Small intestine (tissue), 7 donors: ENCODE measurements around the gene C10orf95. TPM values are rescaled to one million over a fixed set of nuclear protein-coding genes. Genes with fewer than 3 reads are reported as not detected.

Experiments used
- DNase-seq, 2 donors: peaks; one replicate each; pipeline versions ENCODE4 v3.0.0 to v3.0.0-alpha.2; 2013
- FAIRE-seq: peaks from 2 replicates; lab custom pipeline; 2012; peaks lifted over from hg19 to GRCh38; lab: Jason Lieb, UNC
- H3K27ac ChIP-seq, 3 donors: one replicate each; pipeline ENCODE4 v1.5.1; 2013; ENCODE audit warnings: low read length in 2 of 3, mild to moderate bottlenecking in 2 of 3, control low read depth in 1 of 3, inconsistent platforms in 1 of 3, low read depth in 1 of 3, moderate library complexity in 1 of 3
- H3K27me3 ChIP-seq, 3 donors: one replicate each; pipeline ENCODE4 v1.6.1; 2013; ENCODE audit warnings: low read length in 3 of 3, inconsistent platforms in 1 of 3; ENCODE audit not compliant: control insufficient read depth in 3 of 3, insufficient read depth in 3 of 3
- H3K36me3 ChIP-seq, 3 donors: one replicate each; pipeline ENCODE4 v1.6.1; 2013; ENCODE audit warnings: low read length in 3 of 3, inconsistent platforms in 1 of 3, low read depth in 1 of 3, mild to moderate bottlenecking in 1 of 3, moderate library complexity in 1 of 3; ENCODE audit not compliant: control insufficient read depth in 3 of 3, insufficient read depth in 2 of 3
- H3K4me1 ChIP-seq, 3 donors: one replicate each; pipeline ENCODE4 v1.6.1; 2013; ENCODE audit warnings: low read length in 2 of 3, inconsistent platforms in 1 of 3, low read depth in 1 of 3, mild to moderate bottlenecking in 1 of 3, moderate library complexity in 1 of 3; ENCODE audit not compliant: control insufficient read depth in 3 of 3, insufficient read depth in 2 of 3
- H3K4me3 ChIP-seq, 3 donors: one replicate each; pipeline ENCODE4 v1.5.1; 2013; ENCODE audit warnings: low read length in 3 of 3, control low read depth in 1 of 3, inconsistent platforms in 1 of 3, low read depth in 1 of 3, mild to moderate bottlenecking in 1 of 3, moderate library complexity in 1 of 3
- H3K9me3 ChIP-seq, 2 donors: one replicate each; pipeline ENCODE4 v1.6.1; 2013; ENCODE audit warnings: low read depth in 1 of 2, low read length in 1 of 2; ENCODE audit not compliant: control insufficient read depth in 2 of 2, insufficient read depth in 1 of 2
- WGBS, 3 donors: extraction: QIAGEN DNeasy Blood & Tissue Kit; methylation state at CpG; one replicate each; pipeline ENCODE4 v1.1.7; 2013; 5-methylcytosine and 5-hydroxymethylcytosine counted together
- polyA plus RNA-seq, 4 donors: library from polyadenylated mRNA; stranded (reverse) in 3 of 4; unstranded in 1 of 4; fragments of 200-250 nt in 3 of 4; fragments of 120-200 nt in 1 of 4; gene quantifications; one replicate each; pipeline versions ENCODE4 v1.2.1 to v1.2.3, GENCODE V29; 2013
- donor health status: healthy with polysubstance abuse.
- donor health status: control.
- donor health status: control.
- donor health status: Bipolar disorder and iron deficiency.
- donor health status: healthy.

C10orf95 gene
- polyA plus RNA-seq, 4 donors: 0.61 to 3.8 TPM; not detected in 2

- Histone ChIP-seq H3K9me3 (no peaks in the 10 kb centered on the region), H3K36me3 (peaks cover 0 to 49% (median 4%) of the 10 kb centered on the region in 3 donors), H3K4me3 (no peak overlapping the region), H3K4me1 (peaks cover 0 to 23% (median 0%) of the 10 kb centered on the region in 3 donors), H3K27me3 (no peaks in the 10 kb centered on the region), H3K27ac (no peak overlapping the region)
- DNase-seq (no peak), FAIRE-seq (no peak)
- 90 to 93% (median 90%) methylated on average over 7 of the region's 7 CpGs for WGBS, 3 donors
These were observed 24.5 kb downstream of the C10orf95 start for GRCh38 chr10:102426803-102427287.

- Histone ChIP-seq H3K4me3 (no peak overlapping the region), H3K4me1 (peaks cover 0 to 18% (median 0%) of the 10 kb centered on the region in 3 donors), H3K27me3 (no peaks in the 10 kb centered on the region), H3K36me3 (peaks cover 0 to 49% (median 4%) of the 10 kb centered on the region in 3 donors), H3K9me3 (no peaks in the 10 kb centered on the region), H3K27ac (no peak overlapping the region)
- FAIRE-seq (no peak), DNase-seq (no peak)
- WGBS, 3 donors: 86 to 100% (median 100%) methylated on average over 1 of the region's 1 CpG
These were observed 25.9 kb downstream of the C10orf95 start for GRCh38 chr10:102425444-102425843.

GRCh38 chr10:102424916-102425315 lies 26.4 kb downstream of the C10orf95 start:
- no peaks in the 10 kb centered on the region for H3K27me3 ChIP-seq
- peaks cover 0 to 49% (median 4%) of the 10 kb centered on the region in 3 donors for H3K36me3 ChIP-seq
- H3K4me3 ChIP-seq: no peak overlapping the region
- no peak overlapping the region for H3K27ac ChIP-seq
- FAIRE-seq: no peak
- WGBS, 3 donors: 88 to 95% (median 89%) methylated on average over 6 of the region's 6 CpGs
- no peaks in the 10 kb centered on the region for H3K9me3 ChIP-seq
- no peak for DNase-seq
- peaks cover 3 to 22% (median 4%) of the 10 kb centered on the region in 3 donors for H3K4me1 ChIP-seq

GRCh38 chr10:102424145-102424544 lies 27.2 kb downstream of the C10orf95 start:
- Histone ChIP-seq H3K27me3 (peaks cover 0 to 2% (median 0%) of the 10 kb centered on the region in 3 donors), H3K4me3 (no peak overlapping the region), H3K4me1 (peaks cover 4 to 29% (median 5%) of the 10 kb centered on the region in 3 donors), H3K36me3 (peaks cover 0 to 44% (median 4%) of the 10 kb centered on the region in 3 donors), H3K9me3 (no peaks in the 10 kb centered on the region), H3K27ac (no peak overlapping the region)
- FAIRE-seq (no peak), DNase-seq (no peak)
- WGBS, 3 donors: 83 to 92% (median 89%) methylated on average over 9 of the region's 9 CpGs

- H3K4me1 ChIP-seq: peaks cover 4 to 35% (median 5%) of the 10 kb centered on the region in 3 donors
- DNase-seq (no peak), FAIRE-seq (no peak)
- H3K27me3 ChIP-seq: peaks cover 0 to 7% (median 0%) of the 10 kb centered on the region in 3 donors
- no peaks in the 10 kb centered on the region for H3K9me3 ChIP-seq
- WGBS, 3 donors: 91 to 96% (median 93%) methylated on average over 13 of the region's 13 CpGs
- H3K27ac ChIP-seq: no peak overlapping the region
- H3K4me3 ChIP-seq: peak overlapping the region in 2 of 3 donors; percentile 81 to 82
- peaks cover 0 to 43% (median 4%) of the 10 kb centered on the region in 3 donors for H3K36me3 ChIP-seq
These were observed 27.9 kb downstream of the C10orf95 start for GRCh38 chr10:102423372-102423968.

GRCh38 chr10:102422545-102423129 lies 28.7 kb downstream of the C10orf95 start:
- Histone ChIP-seq H3K4me1 (peaks cover 4 to 43% (median 5%) of the 10 kb centered on the region in 3 donors), H3K27ac (peak overlapping the region; percentile 83 to 92 (median 88)), H3K36me3 (peaks cover 0 to 38% (median 4%) of the 10 kb centered on the region in 3 donors), H3K9me3 (no peaks in the 10 kb centered on the region), H3K4me3 (peak overlapping the region; percentile 75 to 82 (median 81)), H3K27me3 (peaks cover 0 to 11% (median 2%) of the 10 kb centered on the region in 3 donors)
- 2 to 9% (median 9%) methylated on average over 25 to 28 of the region's 28 CpGs for WGBS, 3 donors
- FAIRE-seq (no peak), DNase-seq (peak; percentile 88 to 92)

- WGBS, 3 donors: 1% methylated on average over 50 to 62 of the region's 62 CpGs
- Histone ChIP-seq H3K36me3 (peaks cover 0 to 38% (median 4%) of the 10 kb centered on the region in 3 donors), H3K4me1 (peaks cover 4 to 50% (median 5%) of the 10 kb centered on the region in 3 donors), H3K27me3 (peaks cover 0 to 11% (median 2%) of the 10 kb centered on the region in 3 donors), H3K27ac (peak overlapping the region; percentile 83 to 92 (median 88)), H3K9me3 (no peaks in the 10 kb centered on the region), H3K4me3 (peak overlapping the region; percentile 75 to 82 (median 81))
- no peak for FAIRE-seq
- DNase-seq: peak; percentile 62 to 71
These were observed 29.4 kb downstream of the C10orf95 start for GRCh38 chr10:102421757-102422512.

GRCh38 chr10:102421507-102421756 lies 29.9 kb downstream of the C10orf95 start:
- H3K27me3 ChIP-seq: peaks cover 0 to 11% (median 2%) of the 10 kb centered on the region in 3 donors
- peaks cover 0 to 35% (median 4%) of the 10 kb centered on the region in 3 donors for H3K36me3 ChIP-seq
- DNase-seq: no peak
- no peak for FAIRE-seq
- H3K27ac ChIP-seq: peak overlapping the region; percentile 83 to 92 (median 88)
- peak overlapping the region; percentile 75 to 82 (median 81) for H3K4me3 ChIP-seq
- H3K4me1 ChIP-seq: peaks cover 4 to 55% (median 5%) of the 10 kb centered on the region in 3 donors
- H3K9me3 ChIP-seq: no peaks in the 10 kb centered on the region
- 0% methylated on average over 13 to 14 of the region's 14 CpGs for WGBS, 3 donors
